HEK293T (cell line): ENCODE results near the gene ARAP1.

Source experiments
- CTCF ChIA-PET: fragments of 350-600 bp; formaldehyde crosslinking; extraction: SDS; loops from one replicate; lab custom pipeline; 2021; ENCODE audit warnings: antibody characterized with exemption, inconsistent platforms; lab: Yijun Ruan, JAX
- POLR2A ChIA-PET: fragments of 350-600 bp; formaldehyde crosslinking; extraction: SDS; loops from one replicate; lab custom pipeline; 2020; ENCODE audit warnings: antibody characterized with exemption, inconsistent platforms; lab: Yijun Ruan, JAX
- DNase-seq: peaks from one replicate; pipeline ENCODE4 v3.0.0; 2012; ENCODE audit warnings: mixed read lengths; ENCODE audit errors: extremely low spot score
- ARNT ChIP-seq: fragments of 450-650 bp; IDR thresholded peaks from 2 replicates; pipeline ENCODE4 v1.6.1; 2017; ENCODE audit warnings: mild to moderate bottlenecking
- BHLHE40 ChIP-seq: fragments of 450-650 bp; IDR thresholded peaks from 2 replicates; pipeline ENCODE4 v1.6.1; 2016; ENCODE audit warnings: mild to moderate bottlenecking, moderate library complexity, borderline replicate concordance
- CTBP1 ChIP-seq: fragments of 450-650 bp; IDR thresholded peaks from 2 replicates; pipeline ENCODE4 v1.6.1; 2016; ENCODE audit warnings: borderline replicate concordance
- ELF4 ChIP-seq: fragments of 450-650 bp; IDR thresholded peaks from 2 replicates; pipeline ENCODE4 v1.6.1; 2017; ENCODE audit warnings: antibody characterized with exemption
- FOXA1 ChIP-seq: fragments of 450-650 bp; IDR thresholded peaks from 2 replicates; pipeline ENCODE4 v1.6.1; 2016; ENCODE audit warnings: mild to moderate bottlenecking
- FOXK2 ChIP-seq: fragments of 450-650 bp; IDR thresholded peaks from 2 replicates; pipeline ENCODE4 v1.6.1; 2016; ENCODE audit warnings: mild to moderate bottlenecking
- FOXM1 ChIP-seq: fragments of 450-650 bp; IDR thresholded peaks from 2 replicates; pipeline ENCODE4 v1.6.1; 2017; ENCODE audit warnings: mild to moderate bottlenecking, borderline replicate concordance
- HDGF ChIP-seq: fragments of 450-650 bp; IDR thresholded peaks from 2 replicates; pipeline ENCODE4 v1.6.1; 2017; ENCODE audit warnings: antibody characterized with exemption, borderline replicate concordance
- L3MBTL2 ChIP-seq: fragments of 450-650 bp; conservative IDR thresholded peaks from 2 replicates; pipeline ENCODE4 v1.6.1; 2016; ENCODE audit warnings: mild to moderate bottlenecking
- LEF1 ChIP-seq: fragments of 450-650 bp; IDR thresholded peaks from 2 replicates; pipeline ENCODE4 v1.6.1; 2017; ENCODE audit warnings: mild to moderate bottlenecking, borderline replicate concordance
- NFRKB ChIP-seq: fragments of 450-650 bp; IDR thresholded peaks from 2 replicates; pipeline ENCODE4 v1.6.1; 2016; ENCODE audit warnings: mild to moderate bottlenecking, moderate library complexity
- SP1 ChIP-seq: fragments of 450-650 bp; IDR thresholded peaks from 2 replicates; pipeline ENCODE4 v1.6.1; 2017
- SUZ12 ChIP-seq: fragments of 450-650 bp; IDR thresholded peaks from 2 replicates; pipeline ENCODE4 v1.6.1; 2016; ENCODE audit warnings: mild to moderate bottlenecking
- TARDBP ChIP-seq: fragments of 450-650 bp; IDR thresholded peaks from 2 replicates; pipeline ENCODE4 v1.6.1; 2016
- ZNF384 ChIP-seq: fragments of 450-650 bp; IDR thresholded peaks from 2 replicates; pipeline ENCODE4 v1.6.1; 2016
- TF ChIP-seq, protein P1 (sequence below): fragments of 450-650 bp; IDR thresholded peaks from 2 replicates; pipeline ENCODE4 v1.6.1; 2016

ARAP1 gene

DNA sequence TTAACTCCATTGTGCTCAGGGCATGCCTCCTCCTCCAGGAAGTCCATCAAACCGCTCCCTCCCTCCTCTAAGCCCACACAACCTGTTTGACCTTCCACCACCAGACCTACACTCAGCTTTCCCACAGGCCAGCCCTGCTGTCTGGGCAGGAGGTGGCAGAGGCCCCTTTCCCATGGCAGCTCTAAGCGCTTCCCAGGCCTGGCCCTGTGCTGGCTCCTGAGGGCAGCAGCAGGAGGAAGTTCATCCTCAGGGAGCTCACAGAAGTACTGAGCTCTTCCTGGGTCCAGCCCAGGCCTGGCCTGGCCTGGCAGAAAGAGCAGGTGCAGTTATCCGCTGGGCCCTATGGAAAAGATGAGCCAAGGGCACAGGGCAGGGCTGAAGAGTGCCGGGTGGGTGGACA is 31.4 kb downstream of the ARAP1 start:
- TF ChIP-seq FOXK2: no peak
- no peak for TF ChIP-seq ARNT
- no peak for TF ChIP-seq SUZ12
- TF ChIP-seq FOXA1: no peak
- no peak for TF ChIP-seq L3MBTL2
- no peak for TF ChIP-seq TARDBP
- TF ChIP-seq BHLHE40: no peak
- no peak for TF ChIP-seq HDGF
- TF ChIP-seq ELF4: no peak
- no peak for TF ChIP-seq SP1
- no peak for TF ChIP-seq FOXM1
- POLR2A ChIA-PET: no interaction called here
- CTCF ChIA-PET: no interaction called here
- no peak for DNase-seq

DNA sequence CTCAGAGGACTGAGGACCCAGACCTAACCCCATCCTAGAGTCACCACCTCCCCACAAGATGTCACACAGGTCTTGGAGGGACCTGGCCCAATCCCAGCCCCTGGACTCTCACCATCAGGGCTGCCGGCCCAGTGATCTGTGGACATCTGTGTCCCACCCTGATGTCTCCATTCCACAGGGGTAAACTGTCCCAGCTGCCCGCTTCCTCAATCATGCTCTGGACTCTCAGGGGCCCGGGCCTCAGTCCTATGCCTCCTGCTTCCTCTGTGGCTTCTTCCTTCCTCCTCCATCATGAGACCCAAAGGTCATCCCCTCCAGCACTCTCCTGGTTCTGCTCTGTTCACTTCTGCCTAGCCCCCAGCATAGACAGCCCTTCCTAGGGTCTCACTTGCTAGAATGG is 32.2 kb downstream of the ARAP1 start:
- no peak for DNase-seq
- no peak for TF ChIP-seq ZNF384
- TF ChIP-seq ELF4: no peak
- TF ChIP-seq, protein P1, sequence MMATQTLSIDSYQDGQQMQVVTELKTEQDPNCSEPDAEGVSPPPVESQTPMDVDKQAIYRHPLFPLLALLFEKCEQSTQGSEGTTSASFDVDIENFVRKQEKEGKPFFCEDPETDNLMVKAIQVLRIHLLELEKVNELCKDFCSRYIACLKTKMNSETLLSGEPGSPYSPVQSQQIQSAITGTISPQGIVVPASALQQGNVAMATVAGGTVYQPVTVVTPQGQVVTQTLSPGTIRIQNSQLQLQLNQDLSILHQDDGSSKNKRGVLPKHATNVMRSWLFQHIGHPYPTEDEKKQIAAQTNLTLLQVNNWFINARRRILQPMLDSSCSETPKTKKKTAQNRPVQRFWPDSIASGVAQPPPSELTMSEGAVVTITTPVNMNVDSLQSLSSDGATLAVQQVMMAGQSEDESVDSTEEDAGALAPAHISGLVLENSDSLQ: no peak
- TF ChIP-seq HDGF: no peak
- TF ChIP-seq FOXM1: no peak
- TF ChIP-seq CTBP1: no peak
- no peak for TF ChIP-seq SP1
- no peak for TF ChIP-seq FOXK2
- no peak for TF ChIP-seq L3MBTL2
- TF ChIP-seq TARDBP: no peak
- CTCF ChIA-PET: no interaction called here
- POLR2A ChIA-PET: no interaction called here

DNA sequence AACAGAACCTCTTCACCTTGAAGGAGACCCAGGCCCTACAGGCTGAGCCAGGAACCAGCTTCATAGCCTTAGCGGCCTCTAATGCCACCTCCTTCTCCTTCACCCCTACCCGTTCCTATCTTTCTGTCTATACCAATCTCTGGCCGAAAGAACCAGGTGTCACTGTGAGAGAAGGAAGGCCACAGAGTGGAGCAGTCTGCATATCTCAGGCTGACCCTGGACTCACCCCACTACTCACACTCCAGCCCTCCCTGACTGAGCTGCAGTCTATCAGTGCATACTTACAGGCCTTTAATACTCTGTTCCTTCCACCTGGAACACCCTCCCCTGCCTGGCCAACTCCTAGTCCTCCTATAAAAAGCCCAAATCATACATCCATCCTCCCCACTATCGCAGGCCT is 32.7 kb downstream of the ARAP1 start:
- no peak for DNase-seq
- no peak for TF ChIP-seq SUZ12
- no peak for TF ChIP-seq CTBP1
- no peak for TF ChIP-seq BHLHE40
- no peak for TF ChIP-seq ELF4
- TF ChIP-seq FOXA1: no peak
- TF ChIP-seq LEF1: no peak
- no peak for TF ChIP-seq ARNT
- no peak for TF ChIP-seq FOXK2
- no peak for TF ChIP-seq HDGF
- no peak for TF ChIP-seq SP1
- TF ChIP-seq TARDBP: no peak
- ChIA-PET POLR2A (no interaction called here), CTCF (no interaction called here)

DNA sequence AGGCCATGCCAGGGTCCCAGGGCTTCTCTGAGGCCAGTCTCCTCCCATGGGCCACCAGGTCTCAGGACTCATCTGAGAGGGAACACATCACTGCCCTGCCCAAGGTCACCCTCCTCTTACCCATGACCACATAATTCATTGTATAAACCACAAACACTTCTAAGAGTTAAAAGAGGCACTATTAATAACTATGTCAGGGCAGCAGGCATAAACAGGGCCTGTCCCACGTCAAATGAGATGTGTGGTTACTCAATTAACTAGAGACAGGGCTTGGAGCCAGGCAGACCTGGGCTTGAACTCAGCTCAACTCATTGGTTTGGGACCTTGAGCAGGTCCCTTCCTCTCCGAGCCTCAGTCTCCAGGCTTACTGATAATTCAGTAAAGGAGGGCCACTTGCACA is 33.1 kb downstream of the ARAP1 start:
- POLR2A ChIA-PET: no interaction called here
- TF ChIP-seq FOXK2 (no peak), HDGF (no peak), BHLHE40 (no peak), L3MBTL2 (no peak), FOXA1 (no peak), FOXM1 (no peak), SUZ12 (no peak), SP1 (no peak), ELF4 (no peak), ARNT (no peak), LEF1 (no peak), CTBP1 (no peak), TARDBP (no peak)
- TF ChIP-seq, protein P1: no peak
- no peak for DNase-seq
- CTCF ChIA-PET: no interaction called here

DNA sequence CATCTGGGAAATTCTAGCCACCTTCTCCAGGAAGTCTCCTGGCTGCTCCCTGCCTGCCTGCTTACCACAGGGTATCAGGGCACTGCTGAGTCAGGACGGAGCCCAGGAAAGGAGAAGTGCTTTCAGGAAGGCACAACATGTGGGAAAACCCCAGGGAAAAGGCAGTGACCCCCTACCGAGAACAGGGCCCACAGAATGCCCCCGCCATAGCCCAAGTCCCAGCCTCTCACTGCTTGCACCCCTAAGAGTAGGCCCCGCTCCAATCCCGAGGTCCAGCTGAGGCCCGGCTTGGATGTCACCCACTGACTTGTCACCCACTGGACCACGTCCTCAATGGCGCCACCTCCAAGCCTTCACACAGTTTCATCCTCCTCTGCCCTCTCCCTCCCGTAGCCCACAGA is 34.1 kb downstream of the ARAP1 start:
- no peak for DNase-seq
- CTCF ChIA-PET: no interaction called here
- TF ChIP-seq NFRKB (no peak), FOXK2 (no peak), TARDBP (no peak), LEF1 (no peak), FOXM1 (no peak)
- POLR2A ChIA-PET: no interaction called here

DNA sequence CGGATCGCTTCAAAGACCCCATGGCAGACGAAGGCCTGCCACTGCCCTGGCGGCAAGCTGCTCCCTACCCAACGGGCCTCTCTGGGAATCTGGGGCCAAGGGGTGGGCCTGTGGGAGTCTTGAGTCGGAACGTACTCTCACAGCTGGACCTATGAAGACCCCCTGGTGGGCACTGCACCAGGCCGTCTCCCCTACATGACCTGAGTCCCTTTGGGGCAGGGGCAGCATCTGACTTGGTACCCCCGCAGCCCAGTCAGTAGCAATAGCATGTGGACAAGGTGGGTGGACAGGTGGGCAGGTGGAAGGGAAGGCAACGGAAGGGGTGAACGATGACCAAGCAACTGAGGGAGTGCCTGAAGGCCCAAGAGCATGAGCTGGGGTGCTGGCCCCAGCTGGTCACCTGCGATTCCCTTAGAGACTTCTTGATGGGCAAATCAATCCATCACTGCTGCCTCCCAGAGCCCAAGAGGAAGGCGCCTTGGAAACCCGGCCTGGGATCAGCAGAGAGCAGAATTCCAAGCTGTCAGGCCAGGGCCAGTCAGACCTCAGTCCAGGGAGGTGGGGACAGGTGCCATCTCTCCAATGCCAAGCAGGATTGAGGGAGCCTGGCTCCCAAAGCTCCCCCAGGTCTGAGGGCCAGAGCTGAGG is 35.3 kb downstream of the ARAP1 start:
- no peak for DNase-seq
- CTCF ChIA-PET: no interaction called here
- TF ChIP-seq LEF1 (no peak), BHLHE40 (no peak), FOXK2 (no peak), SUZ12 (no peak)
- TF ChIP-seq, protein P1: no peak
- POLR2A ChIA-PET: no interaction called here

DNA sequence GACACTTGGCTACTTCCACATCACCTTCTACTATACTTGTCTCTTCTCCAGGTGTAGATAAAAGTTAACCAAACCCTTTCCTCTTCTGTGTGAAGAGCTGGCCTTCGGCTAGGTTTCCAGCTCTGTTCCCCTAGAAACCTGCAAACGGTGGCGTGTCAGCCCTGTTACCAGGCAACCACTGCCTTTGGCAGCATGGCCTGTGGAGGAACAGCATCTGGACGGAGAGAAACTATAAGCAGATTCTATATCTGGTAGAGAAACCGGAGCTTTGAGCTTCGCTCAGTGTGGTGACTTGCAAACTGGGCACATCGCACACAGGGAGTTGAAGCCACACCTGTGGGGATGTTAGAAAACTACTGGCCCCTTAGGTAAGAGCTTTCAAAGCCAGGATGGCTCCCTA is 35.9 kb downstream of the ARAP1 start:
- DNase-seq: no peak
- CTCF ChIA-PET: interaction anchor here (1.0 kb wide), 1 partner anchor 16 kb away, joined by 4 read pairs; no protein-coding TSS in a partner anchor

More for the DNA sequence above, 35.9 kb downstream of the ARAP1 start:
- POLR2A ChIA-PET: no interaction called here
- TF ChIP-seq CTBP1: no peak
- no peak for TF ChIP-seq NFRKB
- no peak for TF ChIP-seq ZNF384
- TF ChIP-seq ELF4: no peak
- TF ChIP-seq L3MBTL2: no peak
- no peak for TF ChIP-seq SP1
- TF ChIP-seq TARDBP: no peak
- TF ChIP-seq ARNT: no peak
- no peak for TF ChIP-seq HDGF
- no peak for TF ChIP-seq FOXK2
- TF ChIP-seq, protein P1: no peak
- TF ChIP-seq LEF1: no peak
- no peak for TF ChIP-seq BHLHE40
- no peak for TF ChIP-seq FOXM1
- TF ChIP-seq SUZ12: no peak
- TF ChIP-seq FOXA1: no peak
